Dermis microvascular lymphatic vessel endothelial cell (primary cell): ENCODE results near the gene PDE4D. TPM values are rescaled to one million over a fixed set of nuclear protein-coding genes. Genes with fewer than 3 reads are reported as not detected.
"Not testable (repeated sequence)": the region's sequence is repeated elsewhere in the genome, so short reads cannot be mapped to it uniquely, and the experiment has no call there.

Experiments used
- DNase-seq, 2 donors: peaks; one replicate each; pipeline versions ENCODE4 v3.0.0 to v3.0.0-alpha.2; 2010; ENCODE audit warnings: low read depth in 2 of 2
- total RNA-seq: library from RNA; depleted of rRNA; stranded (reverse); fragments of >200 nt; gene quantifications from 2 replicates; pipeline ENCODE4 v1.2.1, GENCODE V29; 2014

Gene PDE4D
- total RNA-seq, 1 donor from 2014 or later: 22.1 TPM

GRCh38 chr5:59618644-59619043 is 274.9 kb downstream of the PDE4D start:
- DNase-seq: no peak

- DNase-seq: no peak
These were observed 276.2 kb downstream of the PDE4D start for GRCh38 chr5:59617186-59617771.

GRCh38 chr5:59616413-59616812 is 277.1 kb downstream of the PDE4D start:
- DNase-seq: no peak

- DNase-seq: no peak
These were observed 278.3 kb downstream of the PDE4D start for GRCh38 chr5:59615272-59615671.

GRCh38 chr5:59609501-59610265 is 283.8 kb downstream of the PDE4D start:
- no peak for DNase-seq

GRCh38 chr5:59608745-59609144 is 284.8 kb downstream of the PDE4D start:
- DNase-seq: peak in 1 of 2 donors; percentile 29

- DNase-seq: peak in 1 of 2 donors; percentile 19
These were observed 286.3 kb downstream of the PDE4D start for GRCh38 chr5:59607138-59607765.

GRCh38 chr5:59605915-59606314 is 287.6 kb downstream of the PDE4D start:
- no peak for DNase-seq

- DNase-seq: no peak
These were observed 289.4 kb downstream of the PDE4D start for GRCh38 chr5:59604111-59604510.

GRCh38 chr5:59600998-59601397 is 292.5 kb downstream of the PDE4D start:
- DNase-seq: no peak

- DNase-seq: no peak
These were observed 293.4 kb downstream of the PDE4D start for GRCh38 chr5:59600153-59600552.

GRCh38 chr5:59599729-59600128 is 293.8 kb downstream of the PDE4D start:
- no peak for DNase-seq

GRCh38 chr5:59598547-59598874 is 295.0 kb downstream of the PDE4D start:
- DNase-seq: no peak

- peak in 1 of 2 donors; percentile 5 for DNase-seq
These were observed 295.6 kb downstream of the PDE4D start for GRCh38 chr5:59597690-59598546.

GRCh38 chr5:59596586-59597350 is 296.8 kb downstream of the PDE4D start:
- DNase-seq: peak in 1 of 2 donors; percentile 63

GRCh38 chr5:59594118-59594517 is 299.4 kb downstream of the PDE4D start:
- DNase-seq: not testable (repeated sequence)

GRCh38 chr5:59593439-59594007 is 300.0 kb downstream of the PDE4D start:
- DNase-seq: no peak

- DNase-seq: no peak
These were observed 301.4 kb downstream of the PDE4D start for GRCh38 chr5:59592101-59592500.

- no peak for DNase-seq
These were observed 302.4 kb downstream of the PDE4D start for GRCh38 chr5:59591162-59591561.

- DNase-seq: peak in 1 of 2 donors; percentile 53
These were observed 304.6 kb downstream of the PDE4D start for GRCh38 chr5:59588922-59589321.
